ENCODE measurements around the gene IRAK1.

The IRAK1 gene

GRCh38 chrX:154040307-154040756 lies 20.6 kb upstream of the IRAK1 start:
- DNase-seq: no peak

- no peak for DNase-seq
Observed at GRCh38 chrX:154039577-154039976, 19.9 kb upstream of the IRAK1 start.

GRCh38 chrX:154038656-154039055 lies 19.0 kb upstream of the IRAK1 start:
- no peak for DNase-seq

- no peak for DNase-seq
Observed at GRCh38 chrX:154037754-154038153, 18.1 kb upstream of the IRAK1 start.

- no peak for DNase-seq
Observed at GRCh38 chrX:154036513-154036912, 16.8 kb upstream of the IRAK1 start.

- no peak for DNase-seq
Observed at GRCh38 chrX:154033848-154034247, 14.1 kb upstream of the IRAK1 start.

GRCh38 chrX:154032653-154033052 lies 13.0 kb upstream of the IRAK1 start:
- DNase-seq: no peak

- DNase-seq: no peak
Observed at GRCh38 chrX:154032160-154032559, 12.5 kb upstream of the IRAK1 start.

GRCh38 chrX:154030715-154031305 lies 11.1 kb upstream of the IRAK1 start:
- no peak for DNase-seq

GRCh38 chrX:154030266-154030665 lies 10.6 kb upstream of the IRAK1 start:
- no peak for DNase-seq

- no peak for DNase-seq
Observed at GRCh38 chrX:154029439-154029838, 9.7 kb upstream of the IRAK1 start.

- DNase-seq: no peak
Observed at GRCh38 chrX:154028502-154029184, 8.9 kb upstream of the IRAK1 start.

GRCh38 chrX:154027986-154028385 lies 8.3 kb upstream of the IRAK1 start:
- no peak for DNase-seq

- no peak for DNase-seq
Observed at GRCh38 chrX:154027022-154027402, 7.3 kb upstream of the IRAK1 start.

GRCh38 chrX:154026136-154027021 lies 6.7 kb upstream of the IRAK1 start:
- DNase-seq: no peak

- no peak for DNase-seq
Observed at GRCh38 chrX:154025230-154025629, 5.5 kb upstream of the IRAK1 start.

GRCh38 chrX:154024271-154024670 lies 4.6 kb upstream of the IRAK1 start:
- no peak for DNase-seq

GRCh38 chrX:154023276-154024000 lies 3.7 kb upstream of the IRAK1 start:
- DNase-seq: no peak

- no peak for DNase-seq
Observed at GRCh38 chrX:154022108-154022507, 2.4 kb upstream of the IRAK1 start.

- DNase-seq: no peak
Observed at GRCh38 chrX:154021131-154021611, 1.5 kb upstream of the IRAK1 start.

- no peak for DNase-seq
Observed at GRCh38 chrX:154020536-154021115, 924 bp upstream of the IRAK1 start.

GRCh38 chrX:154019061-154019621 lies 561 bp downstream of the IRAK1 start:
- no peak for DNase-seq
